Suppressor macrophage (primary cell): Measurements from ENCODE around the gene HOXA6.
A peak's percentile ranks its signal among the peaks of the same experiment; 100 is the strongest.

Source experiments
- DNase-seq, 4 experiments: peaks; one replicate each; pipeline ENCODE4 v3.0.0-alpha.2; 2020 to 2022

Gene HOXA6

DNA sequence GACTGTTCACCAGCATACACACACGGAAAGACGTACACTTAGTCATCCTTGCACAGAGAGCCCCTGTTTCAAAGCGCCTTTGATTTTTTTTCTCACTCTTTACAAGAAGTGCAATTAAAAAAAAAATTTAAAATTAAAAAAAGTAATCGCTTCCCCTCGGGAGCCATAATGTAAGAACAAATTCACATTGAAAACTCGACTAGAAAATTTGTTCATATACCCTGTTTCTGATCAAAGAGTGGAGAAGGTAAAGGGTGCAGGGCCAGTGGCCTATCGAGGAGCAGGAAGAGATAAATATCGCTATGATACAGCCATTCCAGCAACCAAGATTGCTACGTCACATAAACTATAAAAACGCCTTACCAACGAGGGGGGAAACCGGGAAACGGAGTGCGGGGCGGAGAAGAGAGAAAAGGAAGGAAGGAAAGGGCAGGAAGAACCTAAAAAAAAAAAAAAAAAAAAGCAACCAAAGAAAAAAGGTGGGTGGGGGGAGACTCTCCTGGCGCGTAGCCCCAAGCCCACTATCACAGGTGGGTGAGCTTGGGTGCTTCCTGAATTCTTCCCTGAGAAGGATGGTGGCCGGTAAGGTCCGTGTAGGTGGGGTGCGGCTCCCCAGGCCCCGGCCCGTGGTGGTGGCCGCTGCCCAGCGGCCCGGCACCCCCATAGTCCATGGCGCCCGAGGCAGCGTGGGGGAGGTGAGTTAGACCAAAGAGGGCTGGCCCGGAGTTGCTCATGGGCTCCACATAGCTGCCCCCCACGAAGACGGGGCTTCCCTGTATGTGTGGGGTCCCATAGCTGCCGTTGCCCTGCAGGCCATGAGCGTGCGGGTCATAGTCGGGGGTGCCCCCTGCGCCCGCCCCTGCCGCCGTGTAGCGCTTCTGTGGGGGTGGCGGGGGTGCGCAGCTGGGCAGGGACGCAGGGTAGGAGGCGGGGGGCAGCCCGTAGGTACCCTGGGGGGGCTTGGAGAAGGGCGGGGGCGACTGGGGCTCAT lies 39.9 kb downstream of the HOXA6 start:
- no peak for DNase-seq

DNA sequence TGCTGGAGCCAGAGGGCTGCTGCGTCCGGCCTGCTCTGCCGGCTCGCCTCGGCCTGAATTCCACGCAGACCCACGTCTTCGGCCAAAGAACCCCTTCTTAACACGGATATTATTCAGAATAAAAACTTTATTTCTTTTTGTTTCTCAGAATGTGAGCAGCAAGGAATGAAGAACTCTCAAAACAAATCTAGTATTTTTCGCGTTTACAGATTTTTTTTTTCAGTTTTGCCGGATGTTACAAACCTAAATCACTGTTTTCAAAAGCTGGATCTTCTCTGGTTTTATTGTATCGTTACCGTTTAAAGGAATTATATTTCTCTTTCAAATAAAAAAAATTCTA lies 40.7 kb downstream of the HOXA6 start:
- no peak for DNase-seq

DNA sequence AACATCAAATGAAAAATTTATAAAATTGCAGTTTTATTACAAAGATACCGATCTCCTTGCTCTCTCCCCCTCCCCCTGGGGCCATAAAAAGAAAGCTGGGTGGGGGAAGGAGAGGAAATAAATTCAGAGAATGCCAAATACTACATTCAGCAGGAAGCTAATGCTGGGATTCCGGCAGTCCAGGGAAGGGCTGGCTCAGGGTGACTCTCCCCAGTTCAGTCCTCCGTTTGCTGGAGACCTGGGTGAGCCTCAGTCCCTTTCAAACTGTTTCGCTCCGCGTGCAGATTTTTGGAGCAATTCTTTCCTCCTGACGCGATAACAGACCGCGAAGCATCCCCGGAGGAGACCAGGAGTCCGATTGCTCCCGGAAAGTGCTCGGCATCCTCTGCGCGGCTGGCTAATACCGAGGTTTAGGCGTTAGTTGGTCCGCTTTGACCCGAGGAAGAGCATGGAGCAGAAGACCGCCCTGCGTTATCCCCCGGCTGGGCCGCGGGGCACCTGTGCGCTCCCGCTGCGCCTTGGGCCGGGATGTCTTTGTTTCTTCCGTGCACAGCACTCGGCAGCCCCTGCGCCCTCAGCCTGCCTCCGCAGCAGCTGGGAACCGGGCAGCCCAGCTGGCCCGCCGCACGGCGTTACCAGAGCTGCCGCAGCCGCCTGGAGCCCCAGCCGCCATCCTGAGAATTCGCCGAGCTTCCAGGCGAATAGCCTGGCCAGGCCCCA lies 41.2 kb downstream of the HOXA6 start:
- no peak for DNase-seq

DNA sequence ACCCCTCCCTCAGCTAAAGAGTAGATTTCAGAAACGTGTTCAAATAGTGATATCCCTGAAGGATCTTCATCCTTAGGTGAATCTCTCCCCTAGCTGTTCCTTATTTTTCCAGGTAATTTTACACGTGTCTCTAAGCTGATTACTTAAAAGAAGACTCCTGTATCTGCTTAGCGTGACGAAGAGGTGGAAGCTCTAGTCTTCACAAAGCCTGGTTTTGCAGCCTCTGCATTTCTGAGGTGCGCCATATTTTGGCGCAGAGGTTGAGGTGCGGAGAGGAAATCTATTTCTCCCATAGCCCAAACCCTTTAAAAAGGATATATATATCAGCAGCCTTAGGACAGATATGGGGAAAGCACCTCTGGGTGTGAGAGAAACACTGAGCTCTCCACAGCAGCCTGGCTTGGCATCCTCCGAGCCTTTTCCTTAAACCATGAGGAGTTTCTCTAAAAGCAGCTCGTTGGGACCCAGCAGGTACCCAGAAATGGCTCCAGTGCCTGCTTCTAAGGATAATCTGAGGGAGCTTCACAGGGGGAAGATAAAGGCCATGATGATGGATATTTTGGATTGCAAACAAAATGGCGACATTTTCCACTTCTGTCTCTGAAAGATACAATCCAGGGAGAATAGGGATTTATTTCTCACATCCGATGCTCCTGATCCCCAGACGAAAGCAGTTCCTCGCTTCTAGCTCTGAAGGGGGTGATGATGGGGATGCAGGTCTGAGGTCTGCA lies 42.1 kb downstream of the HOXA6 start:
- DNase-seq = no peak

DNA sequence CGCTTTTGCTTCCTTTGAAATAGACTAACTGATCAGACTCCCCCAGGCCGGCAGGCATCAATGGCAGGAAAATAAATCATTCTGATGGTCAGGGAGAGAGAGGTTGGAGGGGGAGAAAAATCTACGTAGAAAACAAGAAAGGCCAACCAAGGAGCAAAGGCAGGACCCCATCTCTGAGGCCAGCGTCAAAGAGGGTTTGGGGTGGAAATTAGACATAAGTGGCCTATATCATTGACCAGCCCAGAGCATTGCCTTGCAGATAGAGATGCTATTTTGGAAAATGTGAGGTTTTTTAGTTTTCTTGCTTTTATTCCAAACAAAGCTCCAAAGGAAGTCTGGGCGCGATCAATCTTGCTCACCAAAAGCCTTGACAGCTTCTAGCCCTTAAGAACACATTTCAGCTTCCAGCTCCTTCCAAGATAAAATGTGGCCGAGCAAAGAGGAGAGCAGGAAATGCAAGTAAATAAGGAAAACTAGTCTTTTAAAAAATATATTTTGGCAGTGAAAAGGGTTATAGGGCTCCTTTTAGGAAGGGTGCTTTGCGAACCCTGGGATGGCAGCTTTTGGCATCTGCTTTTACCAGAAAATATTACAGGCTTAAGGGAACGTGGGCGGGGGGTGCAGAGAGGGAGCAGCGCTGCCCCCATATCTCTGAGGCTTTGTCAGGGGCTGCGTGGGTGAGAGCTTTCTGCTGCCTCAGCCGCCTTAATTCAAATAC lies 43.1 kb downstream of the HOXA6 start:
- DNase-seq = no peak

DNA sequence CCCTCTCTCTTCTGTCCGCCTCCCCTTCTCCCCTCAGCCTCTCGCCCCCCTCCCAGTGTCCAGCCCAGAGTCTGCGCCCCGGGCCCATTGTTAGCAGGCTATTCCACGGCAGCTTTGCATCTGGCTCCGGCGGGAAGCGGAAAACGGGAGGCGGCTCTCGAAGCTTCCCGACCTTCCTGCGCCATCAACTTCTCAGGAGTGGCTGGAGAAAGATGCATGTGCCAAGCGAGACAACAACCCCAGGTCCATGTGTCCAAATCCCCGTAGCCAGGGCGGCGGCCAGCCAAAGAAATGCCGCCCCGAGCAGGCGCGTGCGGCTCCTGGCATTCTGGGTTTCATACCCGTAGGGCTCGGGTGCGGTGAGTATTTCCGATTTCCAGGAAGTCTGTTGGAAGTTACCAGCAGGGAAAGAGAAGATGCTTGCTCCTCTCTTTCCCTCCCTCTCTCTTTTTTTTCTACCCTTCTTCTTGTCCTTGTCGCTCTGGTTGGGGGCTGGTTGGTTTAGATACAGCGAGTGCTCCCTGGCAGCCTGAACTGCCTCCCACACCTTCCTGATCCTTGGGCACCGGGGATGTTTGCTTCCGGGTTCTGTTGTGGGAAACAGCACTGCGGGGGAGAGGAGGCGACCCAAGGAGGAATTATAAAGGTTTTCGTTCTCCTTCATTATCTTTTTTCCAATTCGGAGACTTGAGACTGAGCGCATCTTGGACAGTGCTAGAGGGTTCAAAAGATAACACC lies 43.9 kb downstream of the HOXA6 start:
- DNase-seq = peak in 2 of 4 experiments; percentile 15 to 22

DNA sequence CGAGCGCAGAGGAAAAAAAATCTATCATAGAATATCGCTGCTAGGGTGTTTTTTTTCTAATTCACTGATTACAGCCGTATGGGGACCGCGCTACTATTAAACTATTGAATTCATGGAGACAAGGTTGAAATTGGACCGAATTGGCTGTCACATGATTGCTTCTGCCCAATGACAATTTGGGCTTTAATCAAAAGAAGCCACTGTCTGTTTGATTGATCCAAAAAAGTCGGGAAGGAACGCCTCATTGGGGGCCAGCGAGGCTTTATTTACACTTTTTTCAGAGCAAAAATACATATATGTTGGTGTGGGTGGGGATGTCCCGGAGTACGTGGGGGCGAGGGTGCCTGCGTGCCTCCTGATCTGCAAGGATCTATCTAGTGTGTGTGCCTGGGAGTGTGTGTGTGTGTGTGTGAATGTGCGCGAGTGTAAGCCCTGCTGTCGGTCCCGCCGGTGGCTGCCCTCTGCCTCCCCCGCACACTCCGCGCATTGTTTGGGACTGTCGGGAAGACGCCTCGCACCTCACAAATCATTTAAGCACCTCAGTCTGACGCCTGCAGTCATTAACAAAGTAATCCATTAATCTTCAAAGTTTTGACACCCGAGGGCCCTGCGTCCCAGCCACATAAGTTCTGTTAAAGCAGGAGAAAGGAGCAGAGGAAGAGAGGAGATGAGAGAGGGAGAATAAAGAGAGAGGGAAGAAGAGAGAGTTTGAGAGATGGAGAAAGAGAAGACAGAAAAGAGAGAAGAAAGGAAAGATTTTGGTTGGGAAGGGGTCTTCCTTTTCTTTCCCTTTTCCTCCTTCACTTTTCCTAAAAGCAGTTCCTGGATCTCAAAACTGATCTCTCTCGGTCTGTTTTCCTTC lies 44.8 kb downstream of the HOXA6 start, which contains the start of gene HOXA2:
HOXA2 (minus strand) TSS at position 103 of the 862 bp plus-strand sequence. CDS start 183 bp downstream, outside the sequence.
- DNase-seq = no peak

DNA sequence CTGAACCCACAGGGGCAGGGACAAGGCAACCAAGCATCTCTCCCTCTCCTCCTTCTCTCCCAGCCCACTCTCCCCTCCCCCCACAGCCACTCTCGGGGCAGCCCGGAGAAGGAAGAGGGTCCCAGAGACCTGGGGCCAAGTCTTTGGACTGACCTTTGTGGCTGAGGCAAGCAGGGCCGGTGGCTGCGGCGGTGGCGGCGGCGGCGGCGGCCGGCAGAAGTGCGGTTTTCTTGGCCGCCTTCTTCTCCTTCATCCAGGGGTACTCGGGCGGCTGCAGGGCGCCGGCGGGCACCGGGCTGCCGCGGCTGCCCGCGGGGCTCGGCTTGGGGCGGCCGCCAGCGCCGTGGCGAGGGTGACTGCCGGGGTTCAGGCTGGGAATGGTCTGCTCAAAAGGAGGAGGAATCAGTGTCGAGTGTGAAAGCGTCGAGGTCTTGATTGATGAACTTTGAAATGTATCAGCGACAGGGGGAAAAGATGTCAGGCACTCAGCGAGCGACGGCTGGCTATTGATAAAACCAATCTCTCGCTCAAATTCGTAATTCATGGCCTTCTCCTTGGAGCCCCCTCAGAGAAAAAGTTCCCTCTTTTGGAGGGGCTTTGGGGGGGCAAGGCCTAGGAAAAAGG lies 45.5 kb downstream of the HOXA6 start:
- DNase-seq = peak in 1 of 4 experiments; percentile 29

DNA sequence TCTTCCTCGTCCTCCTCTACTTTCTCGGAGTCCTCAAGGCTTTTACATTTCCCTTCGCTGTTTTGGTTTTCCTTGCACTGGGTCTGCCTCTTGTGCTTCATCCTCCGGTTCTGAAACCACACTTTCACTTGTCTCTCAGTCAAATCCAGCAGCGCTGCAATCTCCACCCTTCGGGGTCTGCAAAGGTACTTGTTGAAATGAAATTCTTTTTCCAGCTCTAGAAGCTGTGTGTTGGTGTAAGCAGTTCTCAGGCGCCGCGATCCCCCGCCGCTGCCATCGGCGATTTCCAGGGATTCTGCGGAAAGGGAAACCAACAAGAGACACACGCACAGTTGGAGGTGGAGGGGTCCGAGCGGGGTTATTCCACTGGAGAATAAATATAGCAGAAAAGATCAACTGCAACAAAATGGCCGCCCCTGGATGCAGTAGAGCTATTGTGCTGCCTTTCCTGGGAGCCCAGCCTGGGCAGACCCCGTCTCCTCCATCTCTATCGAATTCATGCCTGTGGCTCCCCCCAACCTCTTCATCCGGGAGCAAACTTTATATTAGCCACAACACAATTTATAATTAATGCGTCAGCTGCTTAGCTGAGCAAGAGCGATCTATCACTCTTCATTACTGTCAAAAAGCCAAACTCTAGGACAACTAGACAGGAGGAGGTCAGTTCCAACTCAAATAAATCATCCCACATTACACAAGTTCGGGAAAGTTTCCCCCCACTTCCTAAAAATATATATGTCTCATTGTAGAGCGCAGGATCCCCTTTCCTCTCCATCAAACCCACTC lies 46.2 kb downstream of the HOXA6 start:
- peak in 1 of 4 experiments; percentile 15 for DNase-seq

DNA sequence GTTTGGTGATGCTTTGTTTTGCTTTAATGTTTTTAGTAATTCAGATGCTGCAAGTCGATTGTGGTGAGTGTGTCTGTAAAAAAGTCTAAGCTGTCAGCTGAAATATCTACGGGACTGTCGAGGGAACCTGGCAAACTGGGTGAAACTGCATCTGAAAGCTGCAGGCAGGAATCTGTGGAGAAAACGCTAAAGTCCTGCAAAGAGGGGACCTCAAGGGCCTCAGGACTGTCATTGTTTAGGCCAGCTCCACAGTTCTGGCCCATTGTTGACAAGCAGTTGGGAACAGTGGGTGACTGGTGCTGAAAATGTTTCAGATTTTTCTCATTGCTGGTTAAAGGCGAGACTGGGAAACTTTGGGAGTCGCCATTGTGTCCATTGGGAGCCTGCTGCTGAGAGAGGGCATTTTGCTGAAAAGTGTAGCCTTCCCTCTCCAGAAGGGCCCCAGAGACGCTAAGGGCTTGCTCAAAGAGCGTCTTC lies 46.8 kb downstream of the HOXA6 start:
- DNase-seq = no peak

DNA sequence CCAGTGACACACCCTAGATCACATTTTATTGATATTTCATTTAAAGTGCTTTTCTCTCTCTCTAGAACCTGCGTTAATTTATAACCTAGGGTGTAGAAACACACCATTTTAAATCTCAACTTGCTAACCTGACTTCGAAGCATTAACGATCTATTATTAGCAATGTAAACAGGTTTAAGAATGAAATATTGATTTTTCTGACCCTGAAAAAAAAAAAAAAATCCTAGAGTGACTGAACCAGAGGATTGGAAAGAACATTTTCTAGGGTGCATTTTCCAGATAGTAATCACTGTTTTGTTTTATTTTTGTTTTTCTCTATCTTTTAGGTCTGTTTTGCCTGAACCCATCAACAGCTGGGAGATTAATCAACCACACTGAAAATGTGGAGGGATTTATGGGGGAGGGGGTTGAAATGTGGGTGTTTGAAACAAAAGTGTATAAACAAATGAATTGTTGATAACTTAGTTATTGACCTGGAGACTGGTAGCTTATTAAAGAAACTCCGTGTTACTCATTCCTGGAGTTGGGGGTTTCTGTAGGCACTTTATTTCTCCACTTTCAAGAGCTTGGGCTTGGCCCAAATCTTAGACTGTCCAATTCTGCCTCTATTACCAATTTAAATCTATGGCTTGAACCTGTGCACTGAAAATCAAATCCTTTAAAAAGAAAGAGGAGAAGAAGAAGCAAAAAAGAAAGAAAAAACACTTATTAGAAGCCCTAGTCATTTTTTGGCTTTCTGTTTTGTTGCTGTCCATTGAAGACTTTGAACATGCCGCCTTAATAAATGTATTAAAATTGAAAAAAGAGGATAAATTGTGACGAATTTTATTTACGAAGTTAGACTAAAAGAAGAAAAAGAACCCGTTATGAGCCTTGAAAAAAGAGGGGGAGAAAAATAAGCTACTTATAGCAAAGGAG lies 47.9 kb downstream of the HOXA6 start:
- no peak for DNase-seq

DNA sequence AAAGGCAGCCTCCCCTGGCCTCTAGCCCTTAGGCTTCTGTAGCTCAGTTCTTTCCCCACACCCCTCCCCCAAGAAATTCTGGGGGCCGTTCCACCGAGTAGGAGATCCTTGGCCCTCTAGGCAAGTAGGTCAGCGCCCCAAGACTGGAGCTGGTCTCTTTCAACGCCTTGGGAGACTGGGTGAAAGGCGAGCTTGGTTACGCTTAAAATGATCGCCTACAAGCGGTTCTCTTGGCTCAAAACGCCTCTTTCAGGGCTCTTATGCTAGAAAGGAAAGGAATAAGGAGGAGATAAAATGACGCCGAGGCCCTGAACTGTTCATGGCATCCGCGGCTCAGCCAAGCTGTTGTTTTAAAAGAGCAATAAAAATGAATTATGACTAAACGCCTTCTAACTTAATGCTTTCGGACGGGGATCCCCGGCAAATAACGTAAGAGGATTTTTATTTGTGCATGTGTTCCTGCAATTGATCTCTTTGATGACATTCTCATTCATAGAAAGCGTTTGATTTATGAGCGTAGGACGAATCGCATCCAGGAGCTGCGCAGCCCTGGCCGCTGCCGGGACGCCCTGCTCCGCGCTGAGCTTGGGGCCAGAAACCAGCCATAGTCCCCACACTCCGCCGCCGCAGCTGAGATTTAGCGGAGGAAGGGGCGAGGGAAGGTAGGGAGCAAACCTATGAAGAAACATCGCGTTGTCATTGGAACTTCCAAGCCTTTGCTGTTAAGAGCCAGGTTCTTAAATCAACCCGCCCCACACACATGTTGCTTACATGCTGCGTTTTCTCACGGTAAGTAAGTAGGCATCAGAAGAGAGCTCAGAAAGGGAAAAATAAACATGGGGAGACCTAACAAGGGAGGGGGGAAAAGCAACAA lies 48.8 kb downstream of the HOXA6 start:
- DNase-seq = peak in 1 of 4 experiments; percentile 12

DNA sequence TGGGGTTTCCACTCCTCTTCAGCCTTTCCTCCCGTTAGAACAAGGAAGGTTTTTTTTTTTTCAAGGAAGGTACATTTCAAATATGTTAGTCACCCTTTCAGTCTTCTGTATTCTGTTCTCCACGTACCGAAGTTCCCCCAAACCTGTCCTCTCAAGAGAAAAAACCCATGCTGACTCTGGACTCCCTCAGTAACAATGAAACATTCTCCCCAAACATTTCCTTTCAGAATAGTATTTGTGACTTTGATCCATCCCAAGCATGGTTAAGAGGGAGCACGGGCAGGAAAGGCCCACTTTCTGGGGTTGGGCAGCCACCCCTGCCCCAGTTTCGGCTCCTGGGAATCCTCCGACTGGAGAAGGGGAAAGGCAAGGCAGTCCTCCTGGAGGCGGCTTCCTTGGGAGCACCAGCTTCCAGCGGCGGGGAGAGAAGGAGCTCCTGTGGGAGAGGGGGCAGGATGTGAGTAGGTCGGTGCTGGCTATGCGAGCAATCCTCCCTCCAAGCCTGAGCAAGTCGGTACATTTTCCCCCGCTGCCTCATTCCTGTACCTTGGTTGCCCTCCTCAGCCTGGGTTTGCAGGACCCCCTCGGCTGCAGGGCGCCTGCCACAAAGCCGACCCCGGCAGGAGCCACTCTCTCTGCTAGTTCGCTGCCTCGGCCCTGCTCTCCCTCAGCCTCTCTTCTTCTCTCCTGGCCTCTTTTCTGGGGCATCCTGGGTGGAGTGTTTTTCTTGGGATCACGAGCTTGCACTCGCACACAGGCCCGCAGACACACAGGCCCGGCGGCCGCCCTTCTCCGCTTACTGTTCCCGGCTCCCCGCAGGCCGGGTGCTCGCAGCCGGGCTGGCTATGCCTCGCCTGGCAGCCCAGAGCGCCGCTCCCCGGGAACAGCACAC lies 49.6 kb downstream of the HOXA6 start:
- peak in 1 of 4 experiments; percentile 54 for DNase-seq

DNA sequence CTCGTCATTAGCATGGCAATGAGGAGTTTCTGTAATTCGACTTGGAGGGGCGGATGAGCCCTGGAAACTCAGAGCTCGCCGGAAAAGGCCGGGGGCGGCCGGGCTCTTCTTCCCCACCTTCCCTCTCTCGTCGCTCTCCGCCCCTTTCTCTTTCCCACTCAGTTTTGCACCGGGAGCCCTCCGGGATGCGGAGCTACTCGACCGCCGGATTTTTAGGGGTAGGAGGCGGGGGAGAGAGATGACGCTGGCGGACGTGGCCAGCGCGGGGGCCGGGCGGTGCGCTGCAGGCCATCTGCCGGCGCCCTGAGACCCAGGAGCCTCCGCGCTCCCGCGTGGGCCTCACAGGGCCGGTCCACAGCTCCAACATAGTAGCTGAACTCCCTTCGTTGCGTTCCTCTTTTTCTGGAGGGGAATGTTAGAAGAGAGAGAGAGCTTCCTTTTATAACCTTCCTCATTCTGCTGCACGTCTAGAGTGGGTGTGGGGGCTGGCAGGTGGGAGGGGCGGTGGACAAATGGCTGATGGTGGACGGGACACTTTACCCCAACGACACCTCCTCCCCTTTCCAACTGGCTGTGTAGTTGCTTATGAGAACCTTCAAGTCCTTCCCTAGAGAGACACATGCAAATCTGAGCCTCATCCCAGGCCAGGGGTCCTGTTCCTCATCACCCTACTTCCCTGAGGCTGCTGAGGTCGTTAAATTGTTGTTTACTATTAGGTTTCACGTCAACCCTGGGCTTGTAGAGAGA lies 50.6 kb downstream of the HOXA6 start:
- peak; percentile 82 to 94 (median 92) for DNase-seq
